IMR-90 (cell line): ENCODE results near the gene TNS3. TPM values are rescaled to one million over a fixed set of nuclear protein-coding genes. Genes with fewer than 3 reads are reported as not detected.

Experiments used
- ATAC-seq: fragments of 200-7000 bp; cut with Tn5 transposase; 2 replicates; pipeline ENCODE4 v1.9.1; 2020; ENCODE audit warnings: low read depth, mild to moderate bottlenecking, moderate library complexity
- BruUV-seq: library from RNA; stranded (reverse); fragments of 400-500 nt; replicated peaks from 2 replicates; lab custom pipeline; 2021; lab: Mats Ljungman, UMichigan
- CTCF ChIA-PET: fragments of 300-600 bp; formaldehyde crosslinking; extraction: SDS; loops from one replicate; lab custom pipeline; 2021; ENCODE audit warnings: antibody characterized with exemption; lab: Yijun Ruan, JAX
- POLR2A ChIA-PET: fragments of 300-600 bp; sonication (Branson Sonifier 250); formaldehyde crosslinking; loops from one replicate; lab custom pipeline; 2022; ENCODE audit warnings: antibody characterized with exemption; ENCODE audit not compliant: unreplicated experiment; lab: Charles Lee
- DNase-seq: peaks from one replicate; pipeline ENCODE4 v3.0.0; 2013
- H2AFZ ChIP-seq: replicated peaks from 2 replicates; pipeline ENCODE3; 2013; ENCODE audit warnings: low read length, mild to moderate bottlenecking; ENCODE audit not compliant: poor library complexity
- H2AK5ac ChIP-seq: 2 replicates; pipeline ENCODE4 v1.6.1; 2013; ENCODE audit warnings: low read depth, low read length, inconsistent platforms
- H2AK9ac ChIP-seq: replicated peaks from 2 replicates; pipeline ENCODE3; 2013; ENCODE audit warnings: mild to moderate bottlenecking, low read depth, low read length, moderate library complexity; ENCODE audit not compliant: poor library complexity
- H2BK120ac ChIP-seq: 2 replicates; pipeline ENCODE4 v1.6.1; 2013; ENCODE audit warnings: low read depth, low read length, inconsistent platforms
- H2BK15ac ChIP-seq: 3 replicates; pipeline ENCODE4 v1.6.1; 2013; ENCODE audit warnings: low read depth, low read length, inconsistent platforms
- H2BK20ac ChIP-seq: 2 replicates; pipeline ENCODE4 v1.6.1; 2013; ENCODE audit warnings: low read depth, mild to moderate bottlenecking, inconsistent platforms, low read length, moderate library complexity
- H2BK5ac ChIP-seq: 2 replicates; pipeline ENCODE4 v1.6.1; 2013; ENCODE audit warnings: mild to moderate bottlenecking, low read depth, low read length, inconsistent platforms; ENCODE audit not compliant: poor library complexity, severe bottlenecking
- H3K14ac ChIP-seq: replicated peaks from 2 replicates; pipeline ENCODE4 v1.6.1; 2013; ENCODE audit warnings: low read depth, low read length, inconsistent platforms
- H3K18ac ChIP-seq: 2 replicates; pipeline ENCODE4 v1.6.1; 2013; ENCODE audit warnings: low read depth, low read length, control low read depth
- H3K23ac ChIP-seq: 2 replicates; pipeline ENCODE4 v1.6.1; 2013; ENCODE audit warnings: low read depth, low read length, inconsistent platforms
- H3K27ac ChIP-seq: 2 replicates; pipeline ENCODE4 v1.5.1; 2013; ENCODE audit warnings: mild to moderate bottlenecking, control low read depth, low read length; ENCODE audit not compliant: insufficient read depth
- H3K27me3 ChIP-seq: 2 replicates; pipeline ENCODE4 v1.6.1; 2013; ENCODE audit warnings: low read length; ENCODE audit not compliant: control insufficient read depth, insufficient read depth
- H3K36me3 ChIP-seq: 2 replicates; pipeline ENCODE4 v1.6.1; 2013; ENCODE audit warnings: low read length, mixed read lengths; ENCODE audit not compliant: control insufficient read depth, insufficient read depth
- H3K4ac ChIP-seq: 2 replicates; pipeline ENCODE4 v1.6.1; 2013; ENCODE audit warnings: low read depth, low read length, inconsistent platforms
- H3K4me1 ChIP-seq: 2 replicates; pipeline ENCODE4 v1.6.1; 2013; ENCODE audit warnings: low read length, mixed read lengths; ENCODE audit not compliant: control insufficient read depth, insufficient read depth
- H3K4me2 ChIP-seq: 2 replicates; pipeline ENCODE4 v1.6.1; 2013; ENCODE audit warnings: low read depth, mild to moderate bottlenecking, control low read depth, low read length, moderate library complexity
- H3K4me3 ChIP-seq: 2 replicates; pipeline ENCODE4 v1.5.1; 2013; ENCODE audit warnings: low read depth, mild to moderate bottlenecking, control low read depth, low read length, moderate library complexity; ENCODE audit not compliant: insufficient read depth
- H3K56ac ChIP-seq: 2 replicates; pipeline ENCODE4 v1.6.1; 2013; ENCODE audit warnings: low read length, inconsistent platforms; ENCODE audit not compliant: insufficient read depth; ENCODE audit errors: extremely low read depth
- H3K79me1 ChIP-seq, 2 experiments: 2 replicates each; pipeline ENCODE4 v1.6.1; 2013; ENCODE audit warnings: low read length in 2 of 2, inconsistent platforms in 1 of 2, low read depth in 1 of 2
- H3K9ac ChIP-seq: 2 replicates; pipeline ENCODE4 v1.6.1; 2013; ENCODE audit warnings: low read depth, low read length, control low read depth
- H3K9me1 ChIP-seq: 2 replicates; pipeline ENCODE4 v1.6.1; 2013; ENCODE audit warnings: low read length, inconsistent platforms; ENCODE audit not compliant: insufficient read depth
- H3K9me3 ChIP-seq: 2 replicates; pipeline ENCODE4 v1.6.1; 2013; ENCODE audit warnings: low read length; ENCODE audit not compliant: control insufficient read depth, insufficient read depth
- H4K20me1 ChIP-seq: 2 replicates; pipeline ENCODE4 v1.6.1; 2013; ENCODE audit warnings: low read length, inconsistent platforms; ENCODE audit not compliant: insufficient read depth
- H4K5ac ChIP-seq: 2 replicates; pipeline ENCODE4 v1.6.1; 2013; ENCODE audit warnings: mild to moderate bottlenecking, low read depth, low read length, control low read depth
- H4K8ac ChIP-seq, 2 experiments: 2 replicates each; pipeline ENCODE4 v1.6.1; 2013; ENCODE audit warnings: low read depth in 2 of 2, low read length in 2 of 2, control low read depth in 1 of 2, inconsistent platforms in 1 of 2
- H4K91ac ChIP-seq: 2 replicates; pipeline ENCODE4 v1.6.1; 2013; ENCODE audit warnings: low read depth, low read length, inconsistent platforms; ENCODE audit not compliant: insufficient read depth
- BHLHE40 ChIP-seq: fragments of 150-350 bp; IDR thresholded peaks from 2 replicates; pipeline ENCODE4 v1.6.1; 2016; ENCODE audit warnings: mild to moderate bottlenecking, low read depth, low read length
- CEBPB ChIP-seq: IDR thresholded peaks from 2 replicates; pipeline ENCODE4 v1.6.1; 2012; ENCODE audit warnings: low read depth, low read length, improper control_type of control experiment
- CHD1 ChIP-seq: IDR thresholded peaks from 2 replicates; pipeline ENCODE4 v1.6.1; 2012; ENCODE audit warnings: low read depth, low read length, improper control_type of control experiment
- CTCF ChIP-seq: conservative IDR thresholded peaks from 2 replicates; pipeline ENCODE4 v1.5.1; 2012; ENCODE audit warnings: mild to moderate bottlenecking, low read depth, low read length, improper control_type of control experiment
- ELK1 ChIP-seq: fragments of 150-350 bp; IDR thresholded peaks from 2 replicates; pipeline ENCODE4 v1.6.1; 2016; ENCODE audit warnings: low read depth, mild to moderate bottlenecking, low read length, moderate library complexity, borderline replicate concordance
- MAZ ChIP-seq: IDR thresholded peaks from 2 replicates; pipeline ENCODE4 v1.6.1; 2012; ENCODE audit warnings: low read depth, mild to moderate bottlenecking, low read length, improper control_type of control experiment, moderate library complexity, borderline replicate concordance
- MXI1 ChIP-seq: IDR thresholded peaks from 2 replicates; pipeline ENCODE4 v1.6.1; 2012; ENCODE audit warnings: low read depth, mild to moderate bottlenecking, low read length, moderate library complexity, borderline replicate concordance
- NFE2L2 ChIP-seq: fragments of 150-350 bp; IDR thresholded peaks from 2 replicates; pipeline ENCODE4 v1.6.1; 2016; ENCODE audit warnings: low read depth, mild to moderate bottlenecking, low read length
- POLR2A ChIP-seq: IDR thresholded peaks from 2 replicates; pipeline ENCODE4 v1.6.1; 2012; ENCODE audit warnings: mild to moderate bottlenecking, low read depth, low read length
- RAD21 ChIP-seq: IDR thresholded peaks from 2 replicates; pipeline ENCODE4 v1.6.1; 2012; ENCODE audit warnings: low read length, improper control_type of control experiment
- RCOR1 ChIP-seq: IDR thresholded peaks from 2 replicates; pipeline ENCODE4 v1.6.1; 2012; ENCODE audit warnings: mild to moderate bottlenecking, low read length, improper control_type of control experiment; ENCODE audit not compliant: insufficient replicate concordance
- RFX5 ChIP-seq: IDR thresholded peaks from 2 replicates; pipeline ENCODE4 v1.8.0; 2012; ENCODE audit warnings: low read depth, mild to moderate bottlenecking, low read length, moderate library complexity
- SMC3 ChIP-seq: fragments of 150-350 bp; IDR thresholded peaks from 2 replicates; pipeline ENCODE4 v1.6.1; 2016; ENCODE audit warnings: low read depth, mild to moderate bottlenecking, antibody characterized with exemption, low read length, moderate library complexity
- WGBS, 2 experiments: methylation state at CpG; one replicate each; pipeline versions ENCODE4 v1.1.5 to v1.1.7; 2013; ENCODE audit warnings: missing lambda C conversion rate in 2 of 2; ENCODE audit not compliant: insufficient read length in 1 of 2; ENCODE audit errors: extremely low coverage in 2 of 2; 5-methylcytosine and 5-hydroxymethylcytosine counted together
- dilution Hi-C: fragments of 300-500 bp; cut with HindIII; formaldehyde crosslinking; loops from one replicate; pipeline ENCODE4 v1.14.3; 2018; ENCODE audit warnings: low sequenced_read_pairs; ENCODE audit not compliant: unreplicated experiment
- in situ Hi-C: fragments of 300-500 bp; cut with MboI; formaldehyde crosslinking; loops from 3 replicates; pipeline ENCODE4 v1.14.3; 2019; ENCODE audit warnings: low sequenced_read_pairs, inconsistent platforms, mixed read lengths
- intact Hi-C: fragments of 100-400 bp; cut with micrococcal nuclease; formaldehyde crosslinking; loops from 2 replicates; pipeline ENCODE4 v1.10.0; 2022
- polyA plus RNA-seq, 3 experiments: library from polyadenylated mRNA; depleted of rRNA; stranded (reverse); fragments of >200 nt; gene quantifications; 2 replicates each; pipeline ENCODE4 v1.2.3, GENCODE V29; 2012; ENCODE audit warnings: low replicate concordance in 1 of 3
- total RNA-seq: library from RNA; depleted of rRNA; stranded (reverse); fragments of >200 nt; gene quantifications from 2 replicates; pipeline ENCODE4 v1.2.3, GENCODE V29; 2012

The TNS3 gene
- total and polyA plus RNA-seq, 2 of the 4 experiments (the other 2 are of a cell fraction), result 64.3 to 79.2 TPM

GRCh38 chr7:47518827-47519226, 63.1 kb downstream of the TNS3 start:
- Histone ChIP-seq H3K23ac (peak overlapping the region; percentile 97), H2BK120ac (peak overlapping the region; percentile 85), H3K14ac (peak overlapping the region; percentile 90), H3K4me1 (peaks cover 26% of the 10 kb centered on the region), H2BK5ac (peak overlapping the region; percentile 79), H4K5ac (no peak overlapping the region), H3K9ac (no peak overlapping the region; the same call in 1 of the 2 replicates), H3K56ac (no peak overlapping the region), H2AK5ac (peak overlapping the region; percentile 59; the same call in 1 of the 2 replicates), H3K18ac (peak overlapping the region; percentile 68; the same call in 1 of the 2 replicates), H3K4me3 (no peak overlapping the region), H3K27me3 (no peaks in the 10 kb centered on the region), H3K9me1 (peaks cover 62% of the 10 kb centered on the region), H3K27ac (no peak overlapping the region), H2AK9ac (peak overlapping the region; percentile 60), H4K91ac (peak overlapping the region; percentile 80), H2AFZ (no peak overlapping the region), H3K36me3 (peaks cover 31% of the 10 kb centered on the region), H2BK20ac (peak overlapping the region; percentile 79), H3K79me1 (peaks cover 50 to 92% of the 10 kb centered on the region in 2 experiments), H4K8ac (peak overlapping the region in 1 of 2 experiments; percentile 82; a peak in 1 of 4 replicates), H4K20me1 (peaks cover 65% of the 10 kb centered on the region; the same call in 1 of the 2 replicates), H3K4me2 (no peak overlapping the region), H3K4ac (peak overlapping the region; percentile 89), H3K9me3 (no peaks in the 10 kb centered on the region), H2BK15ac (peak overlapping the region; percentile 54; the same call in 1 of the 3 replicates)
- ChIA-PET POLR2A (no interaction called here), CTCF (no interaction called here)
- TF ChIP-seq RCOR1 (no peak), CTCF (no peak), POLR2A (no peak), MXI1 (no peak), RFX5 (no peak), RAD21 (no peak), MAZ (no peak), BHLHE40 (no peak), ELK1 (no peak), CEBPB (no peak), CHD1 (no peak), SMC3 (no peak), NFE2L2 (no peak)
- intact Hi-C loops (no loop called here), in situ Hi-C loops (no loop called here), dilution Hi-C loops (no loop called here)
- 39% methylated on average over 3 of the region's 7 CpGs; no CpG with 5 or more reads in 1 of the 2 experiments for WGBS, 2 experiments
- peak; percentile 19 for ATAC-seq
- BruUV-seq, result no TSS peak
- peak; percentile 79 for DNase-seq
